ENCODE data around the gene DMAP1.

DMAP1 gene

DNA sequence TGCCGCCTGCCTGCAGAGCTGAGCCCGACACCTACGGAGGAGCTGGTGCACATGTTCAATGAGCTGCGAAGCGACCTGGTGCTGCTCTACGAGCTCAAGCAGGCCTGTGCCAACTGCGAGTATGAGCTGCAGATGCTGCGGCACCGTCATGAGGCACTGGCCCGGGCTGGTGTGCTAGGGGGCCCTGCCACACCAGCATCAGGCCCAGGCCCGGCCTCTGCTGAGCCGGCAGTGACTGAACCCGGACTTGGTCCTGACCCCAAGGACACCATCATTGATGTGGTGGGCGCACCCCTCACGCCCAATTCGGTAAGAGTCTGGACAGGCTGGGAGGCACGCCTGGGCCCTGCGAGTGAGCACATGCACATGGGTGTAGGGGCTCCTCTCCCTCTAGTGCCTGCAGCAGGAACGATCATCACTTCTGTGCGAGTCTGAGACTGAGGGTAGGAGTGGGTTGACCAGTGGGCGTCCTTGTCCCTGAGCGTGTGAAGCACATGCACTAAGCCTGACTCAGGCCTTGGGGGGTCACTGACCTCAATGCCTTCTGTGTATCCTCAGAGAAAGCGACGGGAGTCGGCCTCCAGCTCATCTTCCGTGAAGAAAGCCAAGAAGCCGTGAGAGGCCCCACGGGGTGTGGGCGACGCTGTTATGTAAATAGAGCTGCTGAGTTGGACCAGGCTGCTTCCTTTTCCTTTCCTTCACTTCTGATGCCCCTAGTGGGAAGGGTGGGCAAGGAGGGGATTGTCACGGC lies 6.9 kb downstream of the DMAP1 start:
- in situ Hi-C loops (cut with MboI; ENCODE audit: low sequenced_read_pairs, unreplicated experiment) = loop anchor here (10.0 kb wide), 1 partner anchor 385 kb away; no protein-coding TSS in a partner anchor
- TF ChIP-seq, protein P1, sequence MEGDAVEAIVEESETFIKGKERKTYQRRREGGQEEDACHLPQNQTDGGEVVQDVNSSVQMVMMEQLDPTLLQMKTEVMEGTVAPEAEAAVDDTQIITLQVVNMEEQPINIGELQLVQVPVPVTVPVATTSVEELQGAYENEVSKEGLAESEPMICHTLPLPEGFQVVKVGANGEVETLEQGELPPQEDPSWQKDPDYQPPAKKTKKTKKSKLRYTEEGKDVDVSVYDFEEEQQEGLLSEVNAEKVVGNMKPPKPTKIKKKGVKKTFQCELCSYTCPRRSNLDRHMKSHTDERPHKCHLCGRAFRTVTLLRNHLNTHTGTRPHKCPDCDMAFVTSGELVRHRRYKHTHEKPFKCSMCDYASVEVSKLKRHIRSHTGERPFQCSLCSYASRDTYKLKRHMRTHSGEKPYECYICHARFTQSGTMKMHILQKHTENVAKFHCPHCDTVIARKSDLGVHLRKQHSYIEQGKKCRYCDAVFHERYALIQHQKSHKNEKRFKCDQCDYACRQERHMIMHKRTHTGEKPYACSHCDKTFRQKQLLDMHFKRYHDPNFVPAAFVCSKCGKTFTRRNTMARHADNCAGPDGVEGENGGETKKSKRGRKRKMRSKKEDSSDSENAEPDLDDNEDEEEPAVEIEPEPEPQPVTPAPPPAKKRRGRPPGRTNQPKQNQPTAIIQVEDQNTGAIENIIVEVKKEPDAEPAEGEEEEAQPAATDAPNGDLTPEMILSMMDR (IDR thresholded peaks at IDR 0.05; ENCODE audit: borderline replicate concordance, control extremely low read depth, extremely low read depth, insufficient read depth, missing control alignments) = no peak
- DNase-seq (ENCODE audit: low spot score) = no peak

- in situ Hi-C loops (cut with MboI; ENCODE audit: low sequenced_read_pairs, unreplicated experiment) = loop anchor here (10.0 kb wide), 1 partner anchor 384 kb away; no protein-coding TSS in a partner anchor
- TF ChIP-seq, protein P1 (IDR thresholded peaks at IDR 0.05; ENCODE audit: borderline replicate concordance, control extremely low read depth, extremely low read depth, insufficient read depth, missing control alignments) = no peak
- DNase-seq (ENCODE audit: low spot score) = no peak
These were observed 7.5 kb downstream of the DMAP1 start for GRCh38 chr1:44220755-44221154.

- TF ChIP-seq, protein P1 (IDR thresholded peaks at IDR 0.05; ENCODE audit: borderline replicate concordance, control extremely low read depth, extremely low read depth, insufficient read depth, missing control alignments) = no peak
- in situ Hi-C loops (cut with MboI; ENCODE audit: low sequenced_read_pairs, unreplicated experiment) = loop anchor here (10.0 kb wide), 1 partner anchor 383 kb away; no protein-coding TSS in a partner anchor
- no peak for DNase-seq (ENCODE audit: low spot score)
These were observed 8.5 kb downstream of the DMAP1 start for GRCh38 chr1:44221769-44222168.

DNA sequence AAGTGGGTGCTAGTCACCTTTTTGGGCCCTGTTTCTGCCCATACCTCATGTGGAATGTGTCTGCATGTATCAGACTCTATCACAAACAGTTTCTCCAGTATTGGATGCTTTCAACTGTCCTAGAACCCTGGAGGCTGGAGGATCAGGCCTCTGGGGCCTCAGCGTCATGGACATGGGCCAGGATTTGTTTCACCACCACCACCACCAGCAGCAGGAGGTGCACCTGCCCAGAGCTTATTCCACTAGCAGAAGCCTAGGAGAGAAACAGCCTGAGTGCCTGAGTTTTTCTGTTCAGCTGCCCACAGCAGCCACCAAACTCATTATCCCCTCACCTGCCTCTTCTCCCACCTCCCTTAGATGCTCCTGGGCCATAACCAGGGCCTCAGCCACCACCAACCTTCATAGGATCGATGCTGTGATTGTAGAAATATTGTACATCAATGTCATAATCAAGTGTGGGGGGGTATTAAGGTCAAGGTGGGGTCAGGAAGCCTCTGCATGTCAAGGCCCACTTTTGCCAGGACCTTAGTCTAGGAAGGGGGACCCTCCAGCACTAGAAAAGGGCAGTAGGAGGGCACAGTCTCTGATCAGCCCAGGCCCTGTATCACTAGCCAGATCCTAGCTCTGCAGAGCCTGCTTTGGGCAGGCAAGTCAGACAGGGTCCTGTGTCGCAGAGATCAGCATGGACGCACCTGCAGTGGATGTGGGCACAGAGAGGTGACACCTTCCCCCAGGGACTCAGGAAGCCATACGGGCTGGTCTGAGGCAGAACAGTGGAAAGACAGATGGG lies 9.3 kb downstream of the DMAP1 start:
- in situ Hi-C loops (cut with MboI; ENCODE audit: low sequenced_read_pairs, unreplicated experiment) = loop anchor here (10.0 kb wide), 1 partner anchor 382 kb away; no protein-coding TSS in a partner anchor
- DNase-seq (ENCODE audit: low spot score) = peak; percentile 14

GRCh38 chr1:44223187-44223610 lies 9.9 kb downstream of the DMAP1 start:
- peak; percentile 12 for DNase-seq (ENCODE audit: low spot score)
- TF ChIP-seq, protein P1 (IDR thresholded peaks at IDR 0.05; ENCODE audit: borderline replicate concordance, control extremely low read depth, extremely low read depth, insufficient read depth, missing control alignments) = no peak
- in situ Hi-C loops (cut with MboI; ENCODE audit: low sequenced_read_pairs, unreplicated experiment) = loop anchor here (10.0 kb wide), 1 partner anchor 382 kb away; no protein-coding TSS in a partner anchor

More for the DNA sequence above, 9.3 kb downstream of the DMAP1 start:
- TF ChIP-seq, protein P1 (IDR thresholded peaks at IDR 0.05; ENCODE audit: borderline replicate concordance, control extremely low read depth, extremely low read depth, insufficient read depth, missing control alignments) = no peak

GRCh38 chr1:44225761-44226160 lies 12.5 kb downstream of the DMAP1 start:
- no peak for DNase-seq (ENCODE audit: low spot score)
- TF ChIP-seq, protein P1 (IDR thresholded peaks at IDR 0.05; ENCODE audit: borderline replicate concordance, control extremely low read depth, extremely low read depth, insufficient read depth, missing control alignments) = no peak
- in situ Hi-C loops (cut with MboI; ENCODE audit: low sequenced_read_pairs, unreplicated experiment) = loop anchor here (10.0 kb wide), 1 partner anchor 379 kb away; no protein-coding TSS in a partner anchor
